ENCODE data around the gene SH3D19.

The SH3D19 gene

DNA sequence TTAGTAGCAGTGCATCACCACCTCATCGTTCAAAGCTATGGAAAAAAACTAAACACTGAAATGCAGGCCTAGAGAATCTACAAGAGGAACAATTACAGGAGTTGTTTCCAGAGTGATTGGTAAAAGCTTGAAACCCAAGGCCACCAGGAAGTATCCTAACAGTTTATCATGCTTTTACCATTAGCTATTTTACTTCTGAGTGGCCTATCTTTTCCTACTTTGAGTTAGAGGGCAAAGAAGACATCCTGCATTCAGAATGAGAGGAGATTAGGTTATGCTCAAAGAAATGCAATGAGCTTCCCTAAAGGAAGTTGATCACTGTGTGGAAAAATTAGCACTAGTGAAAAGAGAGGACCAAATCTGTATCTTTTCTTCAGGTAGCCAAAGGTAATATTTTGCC, 118.2 kb downstream of the SH3D19 start:
- intact Hi-C loops (cut with DNase I) = no loop called here
- DNase-seq = no peak

DNA sequence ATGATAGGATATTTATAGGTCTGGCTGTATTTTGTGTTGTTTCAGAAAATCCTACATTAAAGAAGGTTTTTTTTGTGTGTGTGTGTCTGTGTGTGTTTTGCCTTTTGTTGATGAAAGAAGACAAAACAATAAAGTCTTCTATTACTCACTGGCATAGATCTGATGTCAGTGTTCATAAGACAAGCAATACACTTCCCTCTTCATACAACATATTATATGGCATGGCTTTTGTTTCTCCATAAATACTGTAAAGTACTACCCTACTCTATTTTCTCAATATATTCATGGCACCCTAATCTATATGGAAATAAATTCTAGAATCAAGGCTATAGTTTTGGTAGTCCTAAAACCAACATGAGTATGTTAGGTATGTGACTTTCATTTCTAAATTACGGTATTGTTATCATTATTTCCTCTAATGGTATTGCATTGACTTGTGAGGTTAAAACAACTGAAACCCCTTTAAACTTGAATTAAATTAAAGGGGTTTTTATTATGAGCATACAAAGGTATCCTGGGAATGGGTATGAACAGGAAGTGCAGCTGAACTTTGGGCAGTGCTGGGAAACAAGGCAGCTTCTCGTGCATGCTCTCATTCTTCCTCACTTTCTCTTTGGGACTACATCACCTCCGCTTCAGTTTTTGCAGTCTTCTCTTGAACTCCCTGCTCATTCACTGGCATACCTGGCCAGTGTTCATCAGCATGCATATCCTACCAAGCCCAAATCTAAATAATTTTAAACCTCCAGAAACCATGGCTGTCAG, 119.0 kb downstream of the SH3D19 start:
- intact Hi-C loops (cut with DNase I) = no loop called here
- DNase-seq = no peak

DNA sequence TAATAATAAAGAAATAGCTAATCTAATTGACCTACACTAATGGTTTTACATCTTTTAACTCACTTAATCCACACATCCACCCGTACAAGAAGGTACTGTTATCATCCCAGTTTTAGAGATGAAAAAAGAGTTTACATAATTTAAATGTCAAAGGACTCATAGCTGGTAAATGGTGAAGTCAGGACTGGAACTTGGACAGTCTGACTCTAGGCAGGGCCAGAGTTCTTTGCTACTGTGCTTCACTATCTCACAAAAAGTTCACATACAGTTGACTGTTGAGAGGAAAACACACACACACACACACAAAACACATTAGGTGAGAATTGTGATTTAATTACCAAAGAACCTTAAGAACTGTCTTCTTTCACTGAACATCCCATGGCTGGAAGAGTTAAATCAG, 119.7 kb downstream of the SH3D19 start:
- intact Hi-C loops (cut with DNase I) = no loop called here
- no peak for DNase-seq

DNA sequence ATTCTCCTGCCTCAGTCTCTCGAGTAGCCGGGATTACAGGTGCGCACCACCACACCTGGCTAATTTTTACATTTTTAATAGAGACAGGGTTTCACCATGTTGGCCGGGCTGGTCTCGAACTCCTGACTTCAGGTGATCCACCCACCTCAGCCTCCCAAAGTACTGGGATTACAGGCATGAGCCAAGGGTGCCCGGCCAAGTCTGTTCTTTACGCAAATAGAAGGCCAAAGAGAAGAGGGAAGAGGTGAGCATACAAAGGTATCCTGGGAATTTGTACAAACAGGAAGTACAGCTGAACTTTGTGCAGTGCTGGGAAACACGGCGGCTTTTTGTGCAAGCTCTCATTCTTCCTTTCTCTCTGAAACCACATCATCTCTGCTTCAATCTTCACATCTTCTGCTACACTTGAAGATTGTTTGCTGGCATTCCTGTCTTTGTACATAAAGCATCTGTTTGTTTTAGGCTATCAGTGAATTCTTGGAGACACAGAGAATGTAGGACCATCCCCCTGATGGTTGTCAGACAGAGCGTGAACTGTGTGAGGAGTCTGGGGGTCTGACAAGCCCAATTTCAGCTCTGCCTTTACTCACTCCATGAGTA, 120.4 kb downstream of the SH3D19 start:
- DNase-seq = no peak
- intact Hi-C loops (cut with DNase I) = no loop called here

DNA sequence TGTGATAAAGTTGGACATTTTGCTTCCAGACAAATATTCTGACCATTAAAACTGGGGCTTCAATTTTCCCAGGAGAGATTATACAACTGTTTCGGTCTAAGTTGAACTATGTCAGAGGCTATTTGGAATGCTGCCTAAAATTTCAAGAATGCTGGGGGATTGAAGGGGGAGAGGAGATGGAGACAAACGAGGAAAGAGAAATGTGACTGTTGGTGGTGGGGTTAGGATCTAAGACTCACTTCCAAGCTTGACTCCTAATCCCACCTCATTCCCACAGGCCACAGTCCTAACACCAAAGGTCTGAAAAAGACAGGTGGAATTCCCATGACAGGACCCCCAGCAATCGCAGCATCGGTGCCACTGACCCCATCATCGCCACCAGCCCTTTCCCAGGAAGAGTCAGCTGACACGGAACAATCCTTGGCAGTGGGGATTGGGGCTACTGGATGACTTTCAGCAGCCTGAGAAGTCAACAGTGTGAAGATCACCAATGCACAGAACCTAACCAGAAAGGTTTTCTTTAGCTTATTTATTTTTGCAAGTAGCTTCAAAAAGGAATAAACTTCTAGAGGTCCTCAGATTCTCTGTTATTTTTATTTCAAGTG, 122.5 kb downstream of the SH3D19 start:
- intact Hi-C loops (cut with DNase I) = no loop called here
- DNase-seq = peak in 16 of 42 donors; percentile 21 to 79 (median 34)

DNA sequence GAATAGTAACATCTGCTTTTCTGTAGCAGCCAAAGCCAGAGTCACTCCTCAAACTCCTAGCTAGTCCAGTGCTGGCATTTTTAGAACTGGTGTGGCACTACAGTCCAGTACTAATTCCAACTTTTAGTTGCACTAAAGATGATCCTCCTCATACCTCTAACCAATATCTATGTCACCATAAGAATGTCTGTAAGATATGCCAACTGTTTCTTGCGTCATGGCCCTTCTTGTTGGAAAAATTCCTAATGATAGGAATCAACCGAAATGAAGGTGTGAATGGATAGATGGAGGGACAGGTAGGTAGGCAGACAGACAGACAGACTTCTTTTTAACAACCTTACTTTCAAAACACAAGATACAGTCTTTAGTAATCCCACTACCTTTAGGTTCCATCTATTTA, 123.0 kb downstream of the SH3D19 start:
- DNase-seq = no peak
- intact Hi-C loops (cut with DNase I) = no loop called here

DNA sequence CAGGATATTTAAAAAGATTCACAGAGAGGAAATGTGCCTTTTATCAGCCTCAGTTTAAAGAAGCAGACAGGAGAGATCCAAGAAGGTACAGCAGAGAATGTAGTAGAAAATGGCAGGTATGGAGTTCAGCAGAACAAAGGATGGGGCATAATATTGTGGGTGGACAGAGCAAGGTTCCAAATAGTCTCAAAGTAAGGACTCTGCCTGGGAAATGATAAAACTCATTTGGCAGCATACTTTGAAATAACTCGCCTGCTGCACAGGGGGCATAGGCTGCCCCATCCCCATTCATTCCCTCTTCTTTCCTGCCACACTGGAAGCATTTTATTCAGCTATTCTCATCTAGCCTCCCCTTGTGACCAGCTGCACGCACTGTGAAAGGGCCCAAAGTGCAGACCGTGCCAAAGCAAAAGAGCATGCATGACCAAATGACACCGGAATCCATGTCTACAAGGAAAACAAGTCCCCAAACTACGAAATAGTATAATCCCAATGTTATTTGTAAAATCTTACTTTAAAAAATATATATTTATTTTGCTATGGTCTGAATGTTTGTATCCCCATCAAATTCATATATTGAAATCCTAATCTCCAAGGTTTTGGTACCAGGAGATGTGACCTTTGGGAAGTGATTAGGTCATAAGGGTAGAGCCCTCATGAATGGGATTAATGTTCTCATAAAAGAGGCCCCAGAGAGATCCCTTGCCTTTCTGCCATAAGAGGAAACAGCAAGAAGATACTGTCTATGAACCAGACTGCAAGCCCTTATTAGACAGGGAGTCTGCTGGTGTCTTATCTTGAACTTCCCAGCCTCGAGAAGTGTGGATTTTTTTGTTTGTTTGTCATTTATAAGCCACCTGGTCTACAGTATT, 125.8 kb downstream of the SH3D19 start:
- intact Hi-C loops (cut with DNase I) = no loop called here
- peak; percentile 43 to 90 (median 76) for DNase-seq

DNA sequence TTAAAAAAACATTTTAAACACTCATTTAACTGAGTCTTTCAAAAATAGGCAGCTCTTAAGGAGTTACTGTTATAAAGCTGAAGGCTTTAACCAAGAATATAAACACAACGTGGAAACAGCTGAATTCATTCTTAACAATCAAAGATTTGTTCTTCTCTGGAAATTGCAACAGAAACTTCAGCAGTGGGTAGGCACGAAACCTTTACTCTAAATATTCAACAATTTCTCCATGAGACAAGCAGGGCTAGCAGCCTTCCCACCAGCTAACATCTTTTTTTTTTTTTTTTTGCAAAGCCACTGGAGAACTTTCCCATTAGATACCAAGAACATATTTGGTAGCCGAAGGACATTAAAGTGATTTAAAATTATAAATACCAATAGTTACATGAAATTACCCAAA, 126.7 kb downstream of the SH3D19 start:
- DNase-seq = no peak

DNA sequence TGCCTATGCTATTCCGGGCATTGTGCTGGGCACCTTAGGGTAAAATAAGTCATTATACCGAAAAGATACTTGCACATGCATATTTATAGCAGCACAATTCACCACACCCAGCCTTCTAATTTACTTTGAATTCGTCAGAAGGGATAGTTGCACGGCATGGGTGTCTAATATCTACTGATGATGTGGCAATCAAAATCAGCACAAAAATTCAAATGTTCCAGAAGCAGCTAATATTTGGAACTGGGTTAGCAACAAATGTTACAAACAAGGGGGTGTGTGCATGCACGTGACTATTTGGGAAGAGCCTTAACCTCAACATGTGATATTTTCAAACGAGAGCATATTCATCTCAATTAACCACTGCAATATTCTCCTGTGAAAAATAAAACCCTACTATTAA, 128.2 kb downstream of the SH3D19 start:
- intact Hi-C loops (cut with DNase I) = no loop called here
- peak in 1 of 42 donors; percentile 66 for DNase-seq

More for the DNA sequence above, 126.7 kb downstream of the SH3D19 start:
- intact Hi-C loops (cut with DNase I) = no loop called here

DNA sequence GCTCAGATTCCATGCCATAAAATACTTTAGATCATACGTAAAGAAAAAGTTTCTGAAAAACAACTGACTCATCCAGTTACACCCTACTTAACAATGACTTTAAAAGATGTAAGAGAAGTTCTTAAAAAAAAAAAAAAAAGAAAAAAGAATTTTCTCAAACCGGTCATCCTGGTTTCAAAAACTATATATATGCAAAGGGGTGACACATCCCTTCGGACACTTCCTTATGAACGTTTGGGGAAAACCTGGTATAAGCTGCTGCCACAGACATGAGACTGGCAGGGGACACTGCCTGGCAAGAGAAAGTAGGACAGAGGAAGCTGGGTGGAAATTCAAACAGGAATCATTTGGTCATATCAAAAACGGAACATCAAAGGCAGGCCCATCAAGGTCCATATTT, 129.6 kb downstream of the SH3D19 start:
- no peak for DNase-seq
- intact Hi-C loops (cut with DNase I) = no loop called here

DNA sequence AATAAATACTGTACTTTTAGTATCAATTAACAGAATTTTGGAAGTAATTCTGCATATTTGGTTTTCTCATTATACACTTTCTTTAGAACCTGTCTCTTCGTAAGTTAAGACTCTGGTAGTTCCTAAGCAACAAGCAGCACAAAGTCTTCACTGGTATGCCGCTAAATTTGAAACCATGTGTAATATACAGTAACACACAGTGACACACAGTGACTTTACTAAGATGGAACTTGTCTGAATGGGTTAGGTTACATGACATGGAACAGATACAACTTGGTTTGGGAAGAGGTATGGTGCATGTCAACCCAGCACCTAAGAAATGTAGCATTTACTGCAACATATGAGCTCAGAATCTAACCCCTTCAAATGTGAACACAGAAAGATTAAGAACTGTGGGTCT, 132.0 kb downstream of the SH3D19 start:
- no peak for DNase-seq
- intact Hi-C loops (cut with DNase I) = no loop called here

DNA sequence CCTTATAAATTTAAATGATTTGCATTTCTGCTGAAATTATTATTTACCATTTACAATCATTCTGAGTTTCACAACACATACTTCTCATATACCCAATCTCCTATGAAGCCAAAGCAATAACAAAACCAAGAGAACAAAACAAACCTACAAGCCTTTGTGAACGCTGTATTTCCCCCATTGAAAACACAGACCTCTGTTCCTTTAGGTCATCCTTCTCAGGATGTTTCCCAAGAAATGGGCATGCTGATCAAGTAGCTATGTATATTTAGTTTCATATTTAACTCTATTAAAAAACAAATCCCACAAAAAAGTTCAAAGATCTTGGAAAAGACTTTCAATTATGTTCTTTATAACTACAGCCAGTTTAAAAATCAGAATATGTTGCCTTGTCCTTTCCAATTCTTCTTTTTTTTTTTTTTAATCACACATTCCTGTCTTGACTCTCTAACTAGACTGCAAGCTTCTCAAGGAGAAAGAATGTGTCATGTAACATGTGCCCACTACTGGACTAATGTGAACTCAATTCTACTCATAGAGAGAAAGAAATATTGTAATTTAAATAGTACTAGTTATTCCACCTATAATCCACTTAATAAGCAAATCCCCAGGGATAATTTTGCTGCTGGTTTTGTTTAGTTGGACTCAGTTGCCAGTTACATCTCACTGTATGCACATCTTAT, 132.7 kb downstream of the SH3D19 start:
- intact Hi-C loops (cut with DNase I) = no loop called here
- DNase-seq = no peak

DNA sequence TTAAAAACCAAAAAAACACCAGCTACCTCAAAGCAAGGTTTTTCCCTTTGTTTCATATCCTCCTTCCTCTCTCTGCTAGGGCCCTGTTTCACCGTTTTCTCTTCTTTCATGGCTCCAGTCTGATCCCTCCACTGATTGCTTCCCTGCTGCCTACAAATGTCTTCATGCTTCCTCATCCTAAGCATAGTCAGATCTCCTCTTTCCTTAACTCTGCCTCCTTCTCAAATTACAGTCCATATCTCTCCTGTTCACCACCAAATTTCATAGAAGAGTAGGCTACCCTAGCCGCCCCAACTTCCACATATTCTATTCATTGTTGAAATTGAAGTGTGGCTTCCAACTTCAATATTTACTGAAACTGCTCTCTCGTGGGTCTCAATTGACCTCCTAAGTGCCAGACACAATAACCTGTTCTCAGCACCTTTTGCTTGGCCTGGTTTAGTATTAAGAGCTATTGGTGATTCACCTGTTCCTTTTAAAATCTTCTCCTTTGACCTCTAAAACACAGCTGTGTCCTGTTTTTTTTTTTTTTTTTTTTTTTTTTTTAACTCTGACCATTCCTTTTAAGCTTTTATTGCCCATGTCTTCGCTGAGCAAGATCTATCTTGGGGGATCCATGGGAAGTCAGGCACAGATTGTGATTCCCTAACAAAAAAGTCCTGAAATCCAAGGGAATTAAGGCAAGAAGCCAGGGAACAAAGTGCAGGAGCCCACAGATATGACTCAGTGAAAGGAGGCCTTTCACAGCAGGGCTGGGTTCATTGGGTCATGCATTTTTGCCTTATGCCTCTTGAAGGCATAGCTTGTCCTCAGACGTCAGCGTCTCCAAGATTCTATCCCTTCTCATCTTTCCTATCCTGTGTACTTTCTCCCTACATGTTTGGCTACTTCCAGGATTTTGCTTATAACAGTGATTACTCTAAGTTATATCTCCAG, 140.6 kb downstream of the SH3D19 start:
- intact Hi-C loops (cut with DNase I) = no loop called here
- DNase-seq = no peak

DNA sequence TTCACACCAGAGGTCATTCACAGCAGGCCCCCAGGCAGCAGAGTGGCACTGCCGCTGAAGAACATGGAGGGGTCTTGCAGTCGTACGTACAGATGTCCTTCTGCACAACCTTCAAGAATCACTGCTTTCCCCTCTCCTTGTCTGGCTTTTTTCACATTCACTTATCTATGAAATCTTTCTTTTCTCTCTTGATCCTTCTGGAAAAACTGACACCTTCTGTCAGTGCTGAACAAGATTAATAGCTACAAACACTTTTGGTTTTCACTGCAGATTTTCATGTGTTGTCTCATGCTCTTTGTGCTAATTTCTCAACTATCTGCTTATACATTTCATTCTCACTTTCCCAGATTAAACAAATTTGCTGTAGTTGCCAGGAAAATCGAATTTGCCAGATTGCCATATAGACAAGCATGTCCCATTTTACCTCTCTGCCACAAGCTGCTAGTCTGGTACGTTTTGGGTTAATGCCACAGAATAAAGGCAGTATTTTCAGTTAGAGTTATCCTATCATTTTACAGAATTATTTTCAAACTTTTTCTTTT, 142.9 kb downstream of the SH3D19 start:
- DNase-seq = no peak
- intact Hi-C loops (cut with DNase I) = no loop called here

DNA sequence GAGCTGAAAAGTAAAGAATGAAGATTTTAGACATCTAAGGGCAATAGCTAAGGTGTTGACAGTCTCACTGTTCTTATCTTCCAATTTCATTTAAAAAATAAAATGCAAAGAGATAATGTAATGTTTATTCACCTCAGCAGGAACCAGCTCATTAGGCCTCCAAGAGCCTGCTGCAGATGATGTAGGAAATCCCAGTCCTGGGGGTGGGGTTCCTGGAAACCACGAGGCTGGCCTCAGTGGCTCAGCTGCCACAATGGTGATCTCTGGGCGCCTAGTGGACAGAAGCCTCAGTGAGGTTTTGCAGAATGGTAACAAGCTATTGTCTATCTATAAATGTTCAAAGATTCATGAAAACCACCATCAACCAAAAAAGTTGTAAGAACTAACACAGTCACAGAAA, 148.7 kb downstream of the SH3D19 start:
- DNase-seq = peak in 2 of 42 donors; percentile 16 to 57
- intact Hi-C loops (cut with DNase I) = no loop called here

DNA sequence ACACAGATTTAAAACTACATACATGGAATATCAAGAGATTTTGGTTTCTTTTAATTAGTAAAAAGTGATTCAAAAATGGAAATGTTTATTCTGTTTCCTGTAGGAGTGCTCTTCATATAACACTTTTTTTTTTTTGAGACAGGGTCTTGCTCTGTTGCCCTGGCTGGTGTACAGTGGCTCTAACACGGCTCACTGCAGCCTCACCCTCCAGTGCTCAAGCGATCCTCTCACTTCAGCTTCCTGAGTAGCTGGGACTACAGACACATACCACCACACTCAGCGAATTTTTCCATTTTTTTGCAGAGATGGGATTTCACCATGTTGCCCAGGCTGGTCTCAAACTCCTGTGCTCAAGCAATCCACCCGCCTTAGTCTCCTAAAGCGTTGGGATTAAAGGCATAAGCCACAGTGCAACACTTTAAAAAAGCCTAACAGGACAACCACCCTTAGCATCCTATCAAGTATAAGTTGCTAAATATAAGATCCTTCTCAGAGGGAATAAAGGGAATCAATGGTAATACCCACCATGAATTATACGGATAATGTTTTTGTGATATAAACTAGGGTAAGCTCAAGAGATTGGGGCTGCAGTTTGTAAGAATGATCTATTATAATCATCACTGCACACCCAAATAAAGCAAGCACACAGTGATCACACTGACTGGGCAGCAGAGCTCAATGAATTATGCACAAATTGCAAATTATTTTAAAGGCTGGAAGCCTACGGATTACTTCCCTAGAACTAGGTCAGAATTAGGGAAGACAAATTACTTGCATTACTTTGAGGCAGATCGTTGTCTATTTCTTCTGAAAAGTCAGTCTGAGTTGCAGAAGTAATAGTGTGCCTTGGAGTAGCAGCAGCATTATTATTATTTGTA, 149.4 kb downstream of the SH3D19 start:
- intact Hi-C loops (cut with DNase I) = no loop called here
- no peak for DNase-seq

DNA sequence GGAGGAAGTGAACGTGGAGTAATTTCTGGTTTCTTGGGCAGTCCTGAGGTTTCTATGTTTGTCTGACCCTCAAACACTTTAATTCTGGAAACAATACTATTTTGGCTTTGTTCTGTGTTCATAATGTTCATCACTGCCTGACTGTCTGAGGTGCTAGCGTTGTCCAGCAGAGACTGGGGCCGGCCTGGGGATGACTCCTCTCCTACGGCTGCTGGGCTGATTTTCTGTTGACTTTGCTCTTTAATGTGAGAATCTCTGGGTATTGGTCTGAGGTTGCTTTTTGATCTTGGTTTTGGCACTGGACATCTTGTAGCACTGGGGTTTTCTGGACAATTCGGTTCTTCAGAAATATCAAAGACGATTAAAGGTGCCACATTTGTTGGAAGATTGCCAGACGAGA, 150.2 kb downstream of the SH3D19 start:
- intact Hi-C loops (cut with DNase I) = no loop called here
- DNase-seq = no peak

All from head of caudate nucleus (tissue), 42 donors.